Upper lobe of left lung (tissue), 6 donors: ENCODE data around the gene COL17A1. TPM values are rescaled to one million over a fixed set of nuclear protein-coding genes. Genes with fewer than 3 reads are reported as not detected.

Experiments
- ATAC-seq, 2 donors: fragments of 200-7000 bp; cut with Tn5 transposase; one replicate each; pipeline ENCODE4 v1.9.1; 2022; ENCODE audit warnings: mild to moderate bottlenecking in 2 of 2, moderate library complexity in 2 of 2; ENCODE audit not compliant: low FRiP score in 2 of 2
- DNase-seq, 2 donors: peaks; one replicate each; pipeline ENCODE4 v3.0.0-alpha.2; 2019 to 2020
- H3K27ac ChIP-seq, 4 donors: fragments of 200-600 bp; sonication (generic); one replicate each; pipeline ENCODE4 v1.5.1; 2016 to 2019
- H3K27me3 ChIP-seq, 4 donors: fragments of 200-600 bp; sonication (generic); one replicate each; pipeline ENCODE4 v1.5.1; 2017 to 2019
- H3K36me3 ChIP-seq, 4 donors: fragments of 200-600 bp; sonication (generic); one replicate each; pipeline ENCODE4 v1.5.1; 2016 to 2019
- H3K4me1 ChIP-seq, 4 donors: fragments of 200-600 bp; sonication (generic); one replicate each; pipeline ENCODE4 v1.5.1; 2018 to 2019
- H3K4me3 ChIP-seq, 4 donors: fragments of 200-600 bp; sonication (generic); one replicate each; pipeline ENCODE4 v1.5.1; 2017 to 2019; ENCODE audit warnings: mild to moderate bottlenecking in 2 of 4, moderate library complexity in 1 of 4
- H3K9me3 ChIP-seq, 4 donors: fragments of 200-600 bp; sonication (generic); one replicate each; pipeline ENCODE4 v1.5.1; 2018 to 2019
- EP300 ChIP-seq, 4 donors: sonication (generic); formaldehyde crosslinking; IDR thresholded peaks; one replicate each; pipeline ENCODE4 v1.5.1; 2017; ENCODE audit warnings: antibody characterized with exemption in 4 of 4, control low read depth in 2 of 4
- POLR2A ChIP-seq, 4 donors: fragments of 450-650 bp; IDR thresholded peaks; one replicate each; pipeline ENCODE4 v1.5.1; 2016 to 2017; ENCODE audit warnings: antibody characterized with exemption in 4 of 4, mild to moderate bottlenecking in 2 of 4
- POLR2AphosphoS5 ChIP-seq, 2 donors: sonication (generic); formaldehyde crosslinking; IDR thresholded peaks; one replicate each; pipeline ENCODE4 v1.5.1; 2017; ENCODE audit warnings: antibody characterized with exemption in 2 of 2
- WGBS, 2 donors: methylation state at CpG; one replicate each; pipeline ENCODE4 v1.1.5; 2017 to 2018; 5-methylcytosine and 5-hydroxymethylcytosine counted together
- total RNA-seq, 6 donors: library from RNA; depleted of rRNA in 4 of 6; stranded (reverse); fragments of >200 nt in 4 of 6; gene quantifications; one replicate each; pipeline versions ENCODE4 v1.1.0 to v1.2.1, GENCODE V29; 2016 to 2021
- TF ChIP-seq, protein P1 (sequence below), 6 experiments: fragments of 450-650 bp in 4 of 6; fragments of 200-600 bp in 2 of 6; sonication (generic) in 2 of 6; IDR thresholded peaks; one replicate each; pipeline ENCODE4 v1.5.1; 2016 to 2019; ENCODE audit warnings: antibody characterized with exemption in 6 of 6
- donor health status: DM: no; HTN: no; CAD: no; lungs with moderate emphysema.
- donor health status: DM: no; HTN: yes; CAD: no; lungs with severe emphysema.

The COL17A1 gene
- total RNA-seq, 6 donors from 2014 or later = 1.0 to 2.0 (median 1.6) TPM

- DNase-seq (no peak), ATAC-seq (no peak)
- no peaks in the 10 kb centered on the region for H3K9me3 ChIP-seq
- no peaks in the 10 kb centered on the region for H3K27me3 ChIP-seq
- H3K36me3 ChIP-seq = no peaks in the 10 kb centered on the region
- H3K4me3 ChIP-seq = no peak overlapping the region
- H3K4me1 ChIP-seq = no peaks in the 10 kb centered on the region
- no peak overlapping the region for H3K27ac ChIP-seq
- WGBS, 2 donors = 75 to 81% methylated on average over 4 of the region's 4 CpGs
- TF ChIP-seq POLR2A (IDR thresholded peaks at IDR 0.05) = no peak
- TF ChIP-seq EP300 (IDR thresholded peaks at IDR 0.05) = no peak
- TF ChIP-seq POLR2AphosphoS5 (IDR thresholded peaks at IDR 0.05) = no peak
- TF ChIP-seq, protein P1, sequence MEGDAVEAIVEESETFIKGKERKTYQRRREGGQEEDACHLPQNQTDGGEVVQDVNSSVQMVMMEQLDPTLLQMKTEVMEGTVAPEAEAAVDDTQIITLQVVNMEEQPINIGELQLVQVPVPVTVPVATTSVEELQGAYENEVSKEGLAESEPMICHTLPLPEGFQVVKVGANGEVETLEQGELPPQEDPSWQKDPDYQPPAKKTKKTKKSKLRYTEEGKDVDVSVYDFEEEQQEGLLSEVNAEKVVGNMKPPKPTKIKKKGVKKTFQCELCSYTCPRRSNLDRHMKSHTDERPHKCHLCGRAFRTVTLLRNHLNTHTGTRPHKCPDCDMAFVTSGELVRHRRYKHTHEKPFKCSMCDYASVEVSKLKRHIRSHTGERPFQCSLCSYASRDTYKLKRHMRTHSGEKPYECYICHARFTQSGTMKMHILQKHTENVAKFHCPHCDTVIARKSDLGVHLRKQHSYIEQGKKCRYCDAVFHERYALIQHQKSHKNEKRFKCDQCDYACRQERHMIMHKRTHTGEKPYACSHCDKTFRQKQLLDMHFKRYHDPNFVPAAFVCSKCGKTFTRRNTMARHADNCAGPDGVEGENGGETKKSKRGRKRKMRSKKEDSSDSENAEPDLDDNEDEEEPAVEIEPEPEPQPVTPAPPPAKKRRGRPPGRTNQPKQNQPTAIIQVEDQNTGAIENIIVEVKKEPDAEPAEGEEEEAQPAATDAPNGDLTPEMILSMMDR (IDR thresholded peaks at IDR 0.05) = no peak
Measured at GRCh38 chr10:104059364-104059763, 26.3 kb downstream of the COL17A1 start.

DNA sequence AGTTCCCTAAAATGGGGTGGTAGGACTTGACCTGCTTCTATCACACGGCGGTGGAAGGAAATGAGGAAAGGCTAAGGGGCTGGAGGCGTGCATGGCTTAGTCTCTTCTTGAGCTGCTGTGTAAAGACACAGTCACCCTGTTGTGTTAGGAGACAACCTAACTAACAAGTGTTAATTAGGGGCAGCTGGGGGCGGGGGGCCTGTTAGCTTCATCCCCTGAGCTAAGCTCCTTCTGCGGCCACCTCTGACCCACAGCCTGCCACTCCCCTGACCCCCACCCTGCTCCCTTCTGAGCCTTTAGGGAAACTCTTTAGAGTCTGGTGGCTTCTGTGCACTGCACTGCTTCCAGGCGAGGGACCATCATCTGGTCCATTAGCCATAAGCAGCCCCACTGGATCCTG, 28.0 kb downstream of the COL17A1 start:
- TF ChIP-seq POLR2A (IDR thresholded peaks at IDR 0.05) = no peak
- TF ChIP-seq POLR2AphosphoS5 (IDR thresholded peaks at IDR 0.05) = no peak
- TF ChIP-seq EP300 (IDR thresholded peaks at IDR 0.05) = no peak
- TF ChIP-seq, protein P1 (IDR thresholded peaks at IDR 0.05) = no peak
- ATAC-seq = no peak
- WGBS, 2 donors = 74 to 75% methylated on average over 6 of the region's 6 CpGs

GRCh38 chr10:104056619-104057273, 28.9 kb downstream of the COL17A1 start:
- TF ChIP-seq POLR2AphosphoS5 (IDR thresholded peaks at IDR 0.05) = no peak
- no peak for TF ChIP-seq EP300 (IDR thresholded peaks at IDR 0.05)
- TF ChIP-seq, protein P1 (IDR thresholded peaks at IDR 0.05) = no peak
- TF ChIP-seq POLR2A (IDR thresholded peaks at IDR 0.05) = no peak
- no peaks in the 10 kb centered on the region for H3K27me3 ChIP-seq
- ATAC-seq = no peak

More for the DNA sequence above, 28.0 kb downstream of the COL17A1 start:
- Histone ChIP-seq H3K4me3 (no peak overlapping the region), H3K9me3 (no peaks in the 10 kb centered on the region), H3K4me1 (no peaks in the 10 kb centered on the region), H3K27ac (no peak overlapping the region), H3K36me3 (no peaks in the 10 kb centered on the region), H3K27me3 (no peaks in the 10 kb centered on the region)
- no peak for DNase-seq

GRCh38 chr10:104054430-104054829, 31.2 kb downstream of the COL17A1 start:
- WGBS, 2 donors = 82 to 84% methylated on average over 8 of the region's 8 CpGs
- no peaks in the 10 kb centered on the region for H3K36me3 ChIP-seq
- no peak for TF ChIP-seq POLR2A (IDR thresholded peaks at IDR 0.05)
- no peaks in the 10 kb centered on the region for H3K9me3 ChIP-seq
- no peak overlapping the region for H3K27ac ChIP-seq
- ATAC-seq (no peak), DNase-seq (no peak)
- H3K4me1 ChIP-seq = peaks cover 3 to 11% (median 6%) of the 10 kb centered on the region in 4 donors
- H3K4me3 ChIP-seq = no peak overlapping the region
- no peaks in the 10 kb centered on the region for H3K27me3 ChIP-seq

More at GRCh38 chr10:104056619-104057273, 28.9 kb downstream of the COL17A1 start:
- DNase-seq = peak in 1 of 2 donors; percentile 52
- H3K36me3 ChIP-seq = no peaks in the 10 kb centered on the region
- H3K4me1 ChIP-seq = peaks cover 0 to 6% (median 0%) of the 10 kb centered on the region in 4 donors
- H3K4me3 ChIP-seq = no peak overlapping the region
- 76 to 87% methylated on average over 6 to 14 of the region's 14 CpGs for WGBS, 2 donors
- H3K9me3 ChIP-seq = no peaks in the 10 kb centered on the region
- no peak overlapping the region for H3K27ac ChIP-seq

GRCh38 chr10:104053201-104053600, 32.5 kb downstream of the COL17A1 start:
- 97 to 100% methylated on average over 4 of the region's 4 CpGs for WGBS, 2 donors
- H3K27me3 ChIP-seq = no peaks in the 10 kb centered on the region
- no peaks in the 10 kb centered on the region for H3K9me3 ChIP-seq
- DNase-seq (no peak), ATAC-seq (no peak)
- H3K4me1 ChIP-seq = peaks cover 7 to 17% (median 10%) of the 10 kb centered on the region in 4 donors
- no peak overlapping the region for H3K4me3 ChIP-seq
- TF ChIP-seq EP300 (IDR thresholded peaks at IDR 0.05) = no peak
- no peak for TF ChIP-seq POLR2A (IDR thresholded peaks at IDR 0.05)
- TF ChIP-seq, protein P1 (IDR thresholded peaks at IDR 0.05) = no peak
- TF ChIP-seq POLR2AphosphoS5 (IDR thresholded peaks at IDR 0.05) = no peak
- H3K36me3 ChIP-seq = no peaks in the 10 kb centered on the region
- H3K27ac ChIP-seq = no peak overlapping the region
